Activated CD4-positive, alpha-beta T cell treated with anti-CD3 and anti-CD28 coated beads, Interleukin-2, Interleukin-6, amounts not matched to agents 100 ng/mL and 50 ng/mL, durations not matched to agents 16 hours and 8 hours (primary cell): Measurements from ENCODE around the gene CLEC16A.

ENCODE experiments used
- DNase-seq: peaks from one replicate; pipeline ENCODE4 v3.0.0-alpha.2; 2020

Gene CLEC16A

DNA sequence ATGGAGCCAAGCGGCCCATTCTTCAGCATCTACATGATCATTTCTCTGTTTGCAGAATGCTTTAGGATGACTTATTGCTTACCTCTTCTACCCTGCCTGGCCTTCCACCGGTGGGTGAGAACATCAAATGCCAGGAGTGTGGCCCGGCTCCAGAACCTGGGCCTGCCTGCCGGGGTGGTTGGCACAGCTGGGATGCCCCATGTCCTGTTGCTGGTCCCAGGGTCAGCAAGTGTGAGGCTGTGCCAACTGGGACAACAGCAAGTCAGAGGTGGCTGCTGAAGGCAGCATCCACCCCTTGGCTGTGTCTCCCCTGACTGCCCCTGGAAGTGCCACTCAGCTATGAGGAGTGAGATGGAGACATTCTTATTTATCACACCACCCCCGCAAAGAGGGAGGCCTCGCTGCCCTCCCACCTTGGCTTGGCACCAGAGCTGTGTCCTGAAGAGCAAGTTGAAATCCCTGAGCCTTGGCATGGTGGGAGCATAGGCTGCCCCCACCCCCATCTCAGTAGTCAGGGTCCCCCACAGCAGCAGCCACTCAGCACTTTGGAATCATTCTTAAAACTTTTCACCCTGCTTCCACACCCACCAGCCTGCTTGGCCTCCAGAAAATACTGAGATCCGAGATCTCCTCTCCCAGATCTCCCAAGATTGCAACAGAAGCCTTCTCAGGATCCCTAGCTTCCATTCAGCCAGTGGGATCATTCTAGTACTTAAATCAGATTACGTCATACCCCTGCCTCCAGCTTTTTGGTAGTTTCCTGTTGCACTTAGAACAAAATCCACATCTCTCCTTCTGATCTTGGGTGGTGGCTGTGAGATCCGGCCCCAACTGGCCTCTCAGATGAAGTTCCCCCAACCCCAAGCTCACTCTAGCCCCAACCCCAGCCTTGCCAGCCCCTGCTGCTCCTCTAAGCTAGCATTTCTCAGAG lies 184.1 kb downstream of the CLEC16A start:
- DNase-seq, result peak; percentile 40

DNA sequence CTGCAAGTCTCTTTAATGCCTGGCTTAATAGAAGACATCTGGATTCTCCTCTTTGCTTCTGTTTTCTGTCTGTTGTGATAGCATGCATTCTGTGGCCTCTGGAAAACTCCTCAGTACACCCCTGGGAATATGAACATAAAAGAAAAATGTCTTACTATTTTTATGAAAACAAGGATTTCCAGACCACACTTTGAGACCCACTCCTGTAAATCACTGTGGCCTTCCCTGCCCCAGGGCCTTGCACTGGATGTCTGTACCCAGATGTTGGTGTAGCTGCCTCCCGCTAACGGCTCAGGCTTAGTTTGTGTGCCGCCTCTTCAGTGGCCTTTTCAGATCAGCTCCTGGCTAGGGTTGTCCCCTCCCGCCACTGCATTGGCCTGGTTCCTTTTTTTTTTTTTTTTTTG lies 185.0 kb downstream of the CLEC16A start:
- no peak for DNase-seq

DNA sequence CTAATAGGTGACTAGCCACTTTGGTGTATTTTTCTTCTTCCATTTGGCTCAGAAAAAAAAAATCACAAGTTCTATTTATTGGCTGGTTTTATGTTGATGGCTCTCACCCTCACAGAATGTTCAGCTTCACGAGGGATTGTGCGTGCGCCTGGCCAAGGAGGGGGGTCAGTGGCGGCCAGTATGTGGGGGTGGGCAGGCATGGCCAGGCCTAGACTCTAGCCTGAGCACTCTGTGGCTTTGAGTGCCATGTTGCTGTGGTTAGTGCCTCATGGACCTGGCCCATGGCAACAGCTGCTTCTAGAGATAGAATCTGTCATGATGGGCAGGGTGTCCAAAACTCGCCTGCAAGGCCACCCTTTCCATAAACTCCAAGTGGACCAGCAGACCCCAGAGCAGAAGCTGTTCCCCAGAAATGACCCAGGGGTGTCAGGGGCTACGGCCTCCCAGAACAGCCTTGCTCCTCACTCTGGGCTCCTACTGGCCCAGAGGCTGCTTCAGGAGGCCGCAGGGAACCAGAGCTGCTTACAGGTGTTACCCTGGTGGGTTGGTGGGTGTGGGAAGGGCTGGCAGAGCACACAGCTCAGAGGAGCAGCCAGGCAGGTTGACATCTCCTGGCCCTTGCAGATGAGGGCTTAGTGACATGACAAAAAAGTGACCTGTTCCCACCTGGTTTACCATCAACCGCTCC lies 186.8 kb downstream of the CLEC16A start:
- no peak for DNase-seq

DNA sequence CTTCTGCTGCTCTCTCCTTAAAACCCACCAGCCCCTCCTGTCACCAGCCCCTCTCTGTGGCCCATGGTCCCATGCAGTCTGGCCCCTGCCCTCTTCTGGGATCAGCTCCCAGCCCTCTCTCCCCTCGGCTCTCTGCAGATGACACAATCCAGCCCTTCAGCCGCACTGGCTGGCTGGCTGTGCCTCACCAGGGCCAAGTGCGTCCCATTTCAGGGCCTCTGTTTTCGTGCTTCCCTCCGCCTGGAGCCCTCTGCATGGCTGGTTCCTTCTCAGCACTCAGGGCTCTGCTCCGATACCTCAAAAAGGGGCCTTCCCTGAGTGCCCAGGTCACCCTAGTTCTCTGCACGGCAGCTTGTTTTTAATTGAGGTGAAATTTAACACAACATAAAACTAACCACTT lies 187.3 kb downstream of the CLEC16A start:
- DNase-seq, result no peak

DNA sequence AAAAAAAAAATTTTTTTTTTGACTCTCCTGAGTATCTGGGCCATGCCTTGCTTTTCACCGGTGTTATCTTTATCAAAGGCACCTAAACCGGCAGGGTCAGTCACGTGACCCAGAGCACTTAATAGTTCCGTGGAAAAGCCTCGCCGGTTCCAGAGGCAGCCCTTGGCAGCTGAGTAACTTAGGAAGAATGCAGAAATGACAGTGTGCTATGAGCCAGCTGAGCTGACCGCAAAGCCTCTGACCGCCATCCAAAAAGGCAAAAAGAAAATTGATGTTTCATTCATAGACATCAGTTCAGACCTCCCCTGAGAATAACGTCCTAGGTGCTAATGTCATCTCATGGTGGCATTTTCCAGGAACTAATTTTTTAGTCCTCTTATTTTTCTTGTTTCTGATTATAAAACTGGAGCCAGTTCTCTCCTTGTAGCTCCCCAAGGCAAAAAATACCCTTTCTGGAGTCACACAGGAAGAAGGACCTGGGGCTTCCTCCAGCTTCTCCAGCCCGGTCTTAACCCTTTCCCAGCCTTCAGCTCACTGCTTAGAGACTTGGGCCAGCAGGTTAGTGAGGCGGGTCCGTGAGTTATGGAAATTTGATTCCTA lies 189.1 kb downstream of the CLEC16A start:
- DNase-seq, result no peak

DNA sequence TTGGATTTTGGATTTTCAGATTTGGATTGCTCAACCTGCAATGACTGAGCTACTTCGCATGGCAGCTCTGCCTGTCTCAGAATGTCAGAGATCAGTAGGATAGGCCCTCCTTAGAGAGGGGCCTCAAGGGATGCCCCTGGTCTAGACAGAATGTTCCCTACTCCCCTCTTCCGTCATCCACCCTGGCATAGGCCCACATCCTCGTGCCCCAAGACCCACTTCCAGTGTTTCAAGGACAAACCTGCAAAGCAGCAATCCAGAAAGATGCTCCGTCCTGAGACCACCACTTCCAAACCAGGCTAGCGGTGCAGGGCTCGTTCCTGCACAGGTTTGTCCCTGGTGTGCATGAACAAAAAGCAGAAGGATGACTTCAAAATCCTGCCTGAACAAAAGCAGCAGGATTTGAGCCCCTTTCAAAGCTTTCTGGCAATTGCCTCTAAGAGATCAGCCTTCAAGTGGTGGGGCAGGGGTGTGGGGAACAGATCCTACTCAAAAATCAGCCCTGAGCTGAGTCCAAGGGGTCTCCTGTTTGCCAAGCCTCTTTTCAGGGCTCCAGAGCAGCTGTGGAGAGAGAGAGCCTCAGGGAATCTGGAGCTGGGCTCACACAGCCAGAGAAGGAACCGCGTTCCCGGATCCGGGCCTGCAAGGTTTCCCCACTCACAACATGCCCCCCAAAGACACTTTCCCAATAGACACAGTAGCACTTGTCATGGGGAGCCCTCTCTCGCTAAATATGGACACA lies 190.5 kb downstream of the CLEC16A start:
- DNase-seq, result no peak

DNA sequence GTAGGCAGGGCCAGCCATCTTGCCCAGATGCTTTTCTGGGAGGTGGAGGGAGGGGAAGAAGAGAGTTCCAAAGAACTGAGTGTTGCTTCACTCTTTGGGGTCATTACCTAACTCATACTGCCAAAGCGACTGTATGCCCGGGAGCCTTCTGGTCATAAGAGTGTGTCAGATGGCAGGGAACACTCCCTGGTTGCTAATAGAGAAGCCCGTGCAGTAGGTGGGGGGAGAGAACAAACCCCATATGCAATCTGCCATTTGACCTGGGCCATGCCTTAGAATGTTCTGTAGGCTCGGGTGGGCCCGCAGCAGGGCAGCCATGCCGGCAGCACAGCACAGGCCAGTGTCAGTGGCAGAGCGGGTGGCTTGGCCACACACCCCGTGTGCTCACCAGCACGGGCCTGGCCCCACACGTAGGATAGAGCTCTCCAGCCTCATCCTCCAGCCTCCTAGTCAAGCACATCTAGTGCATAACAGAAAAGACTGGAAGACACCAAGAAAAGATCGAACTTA lies 191.2 kb downstream of the CLEC16A start:
- no peak for DNase-seq

DNA sequence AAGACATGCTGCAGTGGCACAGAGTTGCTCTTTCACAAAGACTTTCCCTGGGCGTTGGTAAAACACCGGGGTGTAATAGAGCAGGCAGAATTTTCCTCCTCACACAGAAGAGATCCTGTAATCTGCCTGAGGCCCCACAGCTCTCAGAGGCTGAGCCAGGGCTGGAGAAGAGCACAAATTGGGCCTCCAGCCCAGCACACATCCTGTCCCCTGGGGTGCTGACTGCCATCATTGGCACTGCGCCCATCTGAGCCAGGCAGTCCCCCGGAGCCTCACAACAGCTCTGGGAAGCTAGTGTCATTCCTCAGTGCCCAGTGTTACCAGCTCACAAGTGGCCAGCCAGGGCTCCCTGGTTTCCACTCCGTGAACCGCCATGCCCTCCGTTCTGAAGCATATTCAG lies 192.2 kb downstream of the CLEC16A start:
- DNase-seq, result no peak

DNA sequence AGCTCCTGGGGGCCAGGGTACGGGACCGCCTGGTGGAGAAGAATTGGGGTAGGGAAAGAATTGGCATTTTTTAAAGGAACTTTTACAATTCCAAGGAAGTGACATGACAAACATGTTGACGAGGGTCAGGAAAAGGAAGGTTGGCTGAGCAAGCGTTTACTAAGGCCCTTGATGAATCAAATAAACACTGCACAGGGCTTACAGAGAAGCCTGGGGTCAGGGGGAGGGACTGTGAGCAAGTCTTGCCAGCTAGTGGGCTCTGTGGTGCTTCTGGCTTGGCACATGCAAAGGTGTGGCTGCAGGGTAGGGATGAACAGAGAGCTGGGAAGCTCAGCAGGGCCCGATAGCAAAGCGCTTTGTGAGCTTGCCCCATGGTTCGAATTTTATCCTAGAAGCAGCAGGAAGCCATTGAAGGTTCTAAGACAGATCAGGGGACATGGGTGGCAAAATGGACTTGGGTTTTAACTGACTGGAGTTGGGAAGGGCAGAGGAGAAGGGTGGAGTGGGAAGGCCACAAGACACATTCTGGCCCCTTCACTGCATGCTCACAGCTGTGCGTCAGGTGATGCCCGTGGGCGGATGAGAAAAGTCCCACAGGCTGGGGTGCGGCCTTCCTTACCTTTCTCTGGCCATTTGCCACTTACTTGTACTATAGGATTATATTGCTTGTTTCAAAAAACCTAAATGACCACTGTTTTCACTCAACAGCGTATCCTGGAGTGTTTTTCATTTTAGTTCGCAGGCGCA lies 193.8 kb downstream of the CLEC16A start:
- DNase-seq, result no peak

DNA sequence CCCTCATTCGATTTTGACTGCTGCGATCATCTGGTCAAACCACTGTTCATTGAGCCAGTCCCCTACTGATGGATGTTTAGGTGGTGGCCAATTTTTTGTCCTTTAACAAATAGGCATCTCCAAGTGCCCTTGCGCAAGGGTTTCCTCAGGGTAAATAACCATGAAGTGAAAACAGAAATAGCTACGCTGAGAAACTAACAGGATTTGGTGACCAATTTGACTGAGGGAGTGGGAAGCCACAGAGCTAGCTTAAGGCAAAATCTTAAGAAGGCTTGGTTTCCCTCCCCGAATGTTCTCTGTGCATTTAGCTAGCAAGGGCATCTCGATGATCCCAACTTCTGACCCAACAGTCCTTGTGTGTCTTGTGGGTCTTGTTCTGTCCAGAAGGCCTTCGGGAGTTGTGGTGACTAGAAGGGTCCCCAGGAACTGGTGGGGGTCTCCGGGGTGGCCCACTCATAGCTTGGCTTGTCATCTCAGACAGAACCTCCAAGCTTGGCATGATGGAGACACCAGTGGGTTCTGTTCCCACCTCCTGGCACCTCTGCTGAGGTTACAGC lies 194.5 kb downstream of the CLEC16A start:
- DNase-seq, result no peak

DNA sequence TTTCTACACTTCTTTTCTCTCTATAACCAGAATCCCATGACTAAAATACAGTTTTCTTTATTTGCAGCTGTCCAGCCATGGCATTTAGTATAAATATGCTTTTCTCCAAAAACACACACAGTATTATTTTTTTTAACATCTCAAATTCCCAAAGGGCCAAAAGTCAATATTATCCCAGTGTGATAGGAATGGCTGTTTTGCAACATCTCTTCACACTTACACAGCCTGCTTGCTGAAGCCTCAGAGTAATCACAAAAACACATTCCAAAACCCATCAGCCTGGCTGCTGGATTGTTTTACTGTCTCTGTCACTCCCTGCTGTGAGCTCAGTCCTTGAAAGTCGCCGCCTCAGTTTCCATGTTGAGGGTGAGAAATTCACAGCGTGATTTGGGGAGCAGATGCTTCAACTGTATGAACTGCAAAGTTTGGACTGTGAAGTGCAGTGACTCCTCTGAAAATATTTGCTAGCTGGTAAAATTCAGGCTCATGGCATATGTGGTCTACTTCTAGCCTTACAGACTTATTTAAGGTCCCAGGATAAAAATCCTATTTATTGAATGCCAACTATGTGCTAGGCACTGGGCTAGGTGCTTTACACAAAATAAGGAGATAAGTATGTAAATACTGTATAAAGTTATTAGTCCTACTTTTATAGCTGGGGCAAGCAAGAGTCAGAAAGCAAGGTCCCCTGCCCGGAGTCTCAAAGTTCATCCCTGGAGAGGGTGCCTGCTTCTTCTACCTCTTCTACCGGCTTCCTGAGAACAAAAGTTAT lies 195.1 kb downstream of the CLEC16A start:
- no peak for DNase-seq

DNA sequence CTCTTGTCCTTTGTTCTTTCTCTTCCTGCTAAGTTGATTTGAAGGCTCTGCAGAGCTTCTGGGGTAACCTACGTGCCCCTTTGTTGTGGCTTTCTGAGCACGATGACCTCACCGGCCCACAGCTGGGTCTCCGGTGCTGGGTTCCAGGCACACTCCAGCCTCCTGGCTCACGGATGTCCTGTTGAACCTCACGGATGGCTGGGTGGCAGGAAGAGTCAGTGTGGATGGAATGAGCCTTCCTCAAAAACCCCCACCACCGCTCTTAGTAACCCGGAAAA lies 195.7 kb downstream of the CLEC16A start:
- peak; percentile 35 for DNase-seq

DNA sequence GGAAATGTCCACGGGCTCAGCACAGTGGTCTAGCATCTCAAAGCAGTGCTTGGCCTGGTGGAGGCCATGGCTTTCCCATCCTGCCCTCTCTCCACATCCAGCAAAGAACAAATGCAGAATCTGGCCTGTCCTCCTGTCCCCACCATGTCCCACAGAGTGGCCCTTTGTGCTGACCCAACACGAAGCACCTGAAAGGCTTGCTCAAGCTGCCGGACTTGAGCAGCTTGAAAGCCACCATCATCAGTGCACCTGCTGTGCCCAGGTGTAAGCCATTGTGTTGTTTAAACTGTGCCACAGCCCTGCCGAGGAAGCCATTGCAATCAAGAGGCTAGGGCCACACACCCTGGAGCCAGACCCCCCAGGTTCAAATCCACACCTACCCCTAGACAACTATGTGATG lies 196.1 kb downstream of the CLEC16A start:
- no peak for DNase-seq

DNA sequence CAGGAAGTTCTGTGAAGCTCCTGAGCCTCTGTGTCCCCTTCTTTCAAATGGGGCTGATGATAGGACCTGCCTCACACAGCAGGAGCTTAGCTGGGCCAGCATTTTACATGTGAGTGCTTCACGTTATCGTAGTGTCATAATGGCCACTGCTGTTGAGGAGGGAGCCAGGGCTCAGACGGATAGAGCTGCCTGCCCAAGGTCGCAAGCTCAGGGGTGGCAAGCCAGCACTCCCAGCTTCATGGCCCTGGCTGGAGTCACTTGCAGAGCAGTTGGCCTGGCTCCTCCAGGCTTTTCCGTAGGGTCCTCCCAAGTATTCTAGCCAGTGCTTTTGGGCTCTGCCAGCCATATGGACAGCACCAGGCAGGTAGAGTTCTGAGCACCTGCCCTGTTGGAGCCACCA lies 196.5 kb downstream of the CLEC16A start:
- DNase-seq, result no peak

DNA sequence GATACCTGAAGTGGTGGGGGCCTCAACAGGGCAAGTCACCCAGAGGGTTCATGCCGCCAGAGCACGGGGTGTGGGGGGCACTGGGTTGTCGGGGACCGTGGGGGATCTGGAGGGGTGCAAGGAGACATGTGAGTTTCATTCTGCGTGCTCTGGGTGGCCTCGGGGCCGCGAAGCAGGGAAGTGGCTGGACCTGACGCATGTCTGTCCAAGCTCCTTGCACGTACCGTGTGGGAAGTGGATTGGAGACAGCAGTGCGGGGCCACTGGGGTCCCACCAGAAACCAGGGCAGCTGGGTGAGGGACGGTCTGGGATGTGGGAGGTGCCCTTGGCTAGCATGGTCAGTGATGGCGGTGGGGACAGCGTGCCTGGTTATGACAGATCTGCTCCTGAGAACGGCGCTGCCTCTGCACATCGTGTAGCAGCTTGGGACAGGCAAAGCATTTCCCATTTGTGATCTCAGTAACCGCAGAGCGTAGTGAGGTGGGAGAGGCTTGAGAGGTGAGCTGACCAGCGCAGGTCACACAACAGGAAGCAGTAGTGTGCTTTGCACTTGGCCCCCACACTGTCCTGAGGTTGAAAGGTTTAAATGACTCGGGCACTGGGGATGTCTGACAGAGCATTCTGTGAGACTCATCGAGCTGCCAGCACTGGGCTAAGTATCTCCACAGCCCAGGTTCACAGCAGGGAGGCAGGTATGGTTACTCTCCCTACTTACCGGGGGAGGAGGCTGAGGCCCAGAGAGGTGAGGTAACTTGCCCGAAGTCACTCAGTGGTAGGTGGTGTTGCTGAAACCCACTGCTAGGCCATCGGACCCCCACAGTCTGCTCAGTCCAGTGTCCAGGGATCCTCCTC lies 197.3 kb downstream of the CLEC16A start:
- DNase-seq, result no peak

DNA sequence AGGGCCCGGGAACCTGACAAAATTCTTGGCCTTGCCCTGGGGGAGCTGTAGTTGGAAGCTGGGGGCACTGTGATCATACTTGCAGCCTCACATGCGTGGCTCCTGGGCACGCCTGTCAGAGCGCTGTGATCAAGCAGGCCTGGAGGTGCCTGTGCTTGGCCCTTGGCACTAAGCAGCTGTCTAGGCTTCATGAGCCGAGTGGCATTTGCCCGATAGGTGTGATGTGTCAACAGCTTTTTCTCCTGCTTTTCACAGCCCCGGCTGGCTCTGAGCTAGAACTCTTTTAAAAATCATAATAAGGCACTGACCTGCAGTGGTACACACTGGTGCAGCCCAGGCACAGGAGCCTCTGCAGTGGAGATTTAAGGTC lies 197.9 kb downstream of the CLEC16A start:
- DNase-seq, result no peak

DNA sequence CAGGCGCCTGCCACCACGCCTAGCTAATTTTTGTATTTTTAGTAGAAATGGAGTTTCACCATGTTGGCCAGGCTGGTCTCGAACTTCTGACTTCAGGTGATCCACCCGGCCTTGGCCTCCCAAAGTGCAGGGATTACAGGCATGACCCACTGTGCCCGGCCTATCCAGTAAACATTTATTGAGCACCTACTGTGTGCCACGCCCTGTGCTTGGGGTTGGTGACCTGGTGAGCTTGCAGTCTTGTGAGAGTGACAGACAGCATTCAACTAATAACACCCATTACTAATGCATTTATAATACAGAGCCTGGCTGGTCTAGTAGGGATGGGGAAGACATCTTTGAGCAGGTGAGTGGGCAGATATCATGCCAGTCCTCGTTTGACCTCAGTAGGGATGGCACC lies 198.6 kb downstream of the CLEC16A start:
- DNase-seq, result no peak

DNA sequence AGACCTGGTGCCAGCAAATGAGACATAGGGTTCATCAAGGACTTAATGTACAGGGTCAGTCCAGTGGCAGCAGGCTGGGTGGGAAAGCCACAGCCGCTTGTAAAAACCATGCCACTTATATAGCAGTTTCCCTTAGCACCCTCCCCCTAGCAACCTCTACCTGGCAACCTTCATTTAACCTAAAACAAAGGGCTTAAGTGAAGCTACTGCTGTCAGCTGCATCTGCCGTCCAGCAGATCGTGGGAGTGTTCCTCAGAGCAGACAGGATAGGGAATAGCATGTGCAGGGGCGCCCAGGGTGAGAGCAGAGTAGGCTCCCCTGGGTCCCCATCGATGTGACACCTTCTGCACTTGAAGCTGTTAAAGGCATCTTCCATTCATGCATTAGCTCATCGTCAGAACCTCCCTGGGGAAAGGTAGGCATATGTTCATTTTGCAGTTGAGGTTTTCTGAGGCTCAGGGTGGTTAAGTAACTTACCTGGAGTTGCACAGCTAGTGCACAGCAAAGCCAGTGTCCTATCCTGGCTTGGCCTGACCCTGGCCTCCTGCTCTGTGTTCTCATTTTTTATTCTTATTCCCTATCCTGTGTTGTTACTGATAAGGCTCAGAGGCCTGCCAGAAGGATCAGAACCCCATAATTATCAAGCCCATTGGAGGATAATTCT lies 199.1 kb downstream of the CLEC16A start:
- no peak for DNase-seq

DNA sequence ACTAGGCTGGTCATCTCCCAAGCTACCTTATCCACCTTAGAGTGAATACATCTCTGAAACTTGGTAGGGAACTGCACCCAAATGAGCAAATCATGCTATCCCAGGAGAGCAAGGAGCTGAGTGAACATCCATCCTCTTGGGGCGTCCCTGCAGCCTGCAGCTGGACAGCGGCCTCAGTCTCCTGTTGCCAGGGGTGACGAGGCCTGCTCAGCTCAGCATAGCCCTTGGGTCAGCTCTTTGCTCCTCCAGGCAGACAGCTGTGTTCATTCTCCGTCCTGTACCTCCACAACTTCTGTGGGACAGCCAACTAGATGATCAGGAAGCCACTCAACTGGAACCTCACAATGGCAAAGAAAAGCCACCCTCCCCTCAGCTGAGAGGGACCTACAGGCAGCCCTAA lies 199.8 kb downstream of the CLEC16A start:
- DNase-seq, result no peak
